ENCODE measurements around the gene TSPAN9.

Gene TSPAN9

GRCh38 chr12:3319723-3320492 lies 242.7 kb downstream of the TSPAN9 start:
- Histone ChIP-seq H3K79me2 (ENCODE audit: control insufficient read depth, low read length) (no peaks in the 10 kb centered on the region), H3K4me2 (ENCODE audit: low read length) (no peak overlapping the region), H3K4me3 (ENCODE audit: low read length) (no peak overlapping the region), H3F3A (ENCODE audit: control insufficient read depth, insufficient read depth) (no peaks in the 10 kb centered on the region), H3K4me1 (ENCODE audit: control insufficient read depth, low read length) (0 out of 2 replicates have a peak, but pooled peaks cover 3% of the 10 kb centered on the region), H3K9me3 (ENCODE audit: control insufficient read depth, insufficient read depth, low read length) (no peaks in the 10 kb centered on the region), H3K36me3 (ENCODE audit: control insufficient read depth, low read length) (no peaks in the 10 kb centered on the region), H3K27me3 (ENCODE audit: control insufficient read depth, low read length) (peaks cover 3% of the 10 kb centered on the region), H4K20me1 (ENCODE audit: control insufficient read depth, insufficient read depth, low read depth, low read length) (no peaks in the 10 kb centered on the region), H3K9me2 (replicated peaks; ENCODE audit: control insufficient read depth, low read length) (no peaks in the 10 kb centered on the region), H3K27ac (ENCODE audit: low read depth, low read length) (no peak overlapping the region)
- TF ChIP-seq, protein P1, sequence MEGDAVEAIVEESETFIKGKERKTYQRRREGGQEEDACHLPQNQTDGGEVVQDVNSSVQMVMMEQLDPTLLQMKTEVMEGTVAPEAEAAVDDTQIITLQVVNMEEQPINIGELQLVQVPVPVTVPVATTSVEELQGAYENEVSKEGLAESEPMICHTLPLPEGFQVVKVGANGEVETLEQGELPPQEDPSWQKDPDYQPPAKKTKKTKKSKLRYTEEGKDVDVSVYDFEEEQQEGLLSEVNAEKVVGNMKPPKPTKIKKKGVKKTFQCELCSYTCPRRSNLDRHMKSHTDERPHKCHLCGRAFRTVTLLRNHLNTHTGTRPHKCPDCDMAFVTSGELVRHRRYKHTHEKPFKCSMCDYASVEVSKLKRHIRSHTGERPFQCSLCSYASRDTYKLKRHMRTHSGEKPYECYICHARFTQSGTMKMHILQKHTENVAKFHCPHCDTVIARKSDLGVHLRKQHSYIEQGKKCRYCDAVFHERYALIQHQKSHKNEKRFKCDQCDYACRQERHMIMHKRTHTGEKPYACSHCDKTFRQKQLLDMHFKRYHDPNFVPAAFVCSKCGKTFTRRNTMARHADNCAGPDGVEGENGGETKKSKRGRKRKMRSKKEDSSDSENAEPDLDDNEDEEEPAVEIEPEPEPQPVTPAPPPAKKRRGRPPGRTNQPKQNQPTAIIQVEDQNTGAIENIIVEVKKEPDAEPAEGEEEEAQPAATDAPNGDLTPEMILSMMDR (IDR thresholded peaks at IDR 0.05; ENCODE audit: low read depth, low read length, poor library complexity, severe bottlenecking) = no peak
- no peak for TF ChIP-seq EZH2phosphoT487 (IDR thresholded peaks at IDR 0.05; ENCODE audit: borderline replicate concordance, low read length)

DNA sequence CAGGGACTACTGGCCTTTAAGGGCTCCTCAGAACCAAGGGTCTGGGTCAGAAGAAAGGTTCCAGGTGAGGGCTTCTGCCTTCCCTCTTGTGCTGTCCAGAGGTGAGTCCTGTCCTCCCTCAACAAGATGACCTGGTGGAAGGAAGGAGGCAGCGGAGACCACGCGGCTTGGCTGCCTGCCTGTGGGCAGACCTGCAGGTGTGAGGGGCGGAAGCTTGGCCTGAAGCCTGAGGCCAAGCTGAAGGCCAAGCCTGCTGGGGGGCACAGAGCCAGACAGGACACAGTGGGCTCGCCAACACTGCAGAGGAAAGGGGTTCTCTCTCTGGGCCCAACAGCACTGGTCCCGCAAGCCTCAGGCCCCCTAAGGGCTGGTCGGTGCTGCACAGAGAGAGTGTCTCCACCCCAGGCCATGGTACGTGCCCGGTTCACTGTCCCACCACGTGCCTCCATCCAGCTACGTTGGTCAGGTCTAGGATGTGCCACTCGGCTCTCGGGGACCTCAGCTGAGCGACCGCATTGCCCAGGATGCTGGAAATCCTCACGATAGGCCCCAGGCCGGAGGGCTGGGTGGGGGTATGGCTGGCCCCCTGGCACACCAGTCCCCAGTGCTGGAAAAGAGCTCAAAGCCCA lies 243.8 kb downstream of the TSPAN9 start:
- Histone ChIP-seq H3K4me1 (ENCODE audit: control insufficient read depth, low read length) (0 out of 2 replicates have a peak, but pooled peaks cover 3% of the 10 kb centered on the region), H3K27me3 (ENCODE audit: control insufficient read depth, low read length) (peaks cover 3% of the 10 kb centered on the region; the same call in 1 of the 2 replicates), H3K9me2 (replicated peaks; ENCODE audit: control insufficient read depth, low read length) (no peaks in the 10 kb centered on the region), H3K27ac (ENCODE audit: low read depth, low read length) (no peak overlapping the region), H3F3A (ENCODE audit: control insufficient read depth, insufficient read depth) (no peaks in the 10 kb centered on the region), H3K4me2 (ENCODE audit: low read length) (no peak overlapping the region), H3K4me3 (ENCODE audit: low read length) (no peak overlapping the region), H3K9me3 (ENCODE audit: control insufficient read depth, insufficient read depth, low read length) (no peaks in the 10 kb centered on the region), H4K20me1 (ENCODE audit: control insufficient read depth, insufficient read depth, low read depth, low read length) (no peaks in the 10 kb centered on the region), H3K36me3 (ENCODE audit: control insufficient read depth, low read length) (no peaks in the 10 kb centered on the region), H3K79me2 (ENCODE audit: control insufficient read depth, low read length) (no peaks in the 10 kb centered on the region)
- TF ChIP-seq, protein P1 (IDR thresholded peaks at IDR 0.05; ENCODE audit: low read depth, low read length, poor library complexity, severe bottlenecking) = no peak
- no peak for TF ChIP-seq EZH2phosphoT487 (IDR thresholded peaks at IDR 0.05; ENCODE audit: borderline replicate concordance, low read length)

GRCh38 chr12:3321881-3322280 lies 244.7 kb downstream of the TSPAN9 start:
- H3K4me2 ChIP-seq (ENCODE audit: low read length) = no peak overlapping the region
- H3K4me1 ChIP-seq (ENCODE audit: control insufficient read depth, low read length) = 0 out of 2 replicates have a peak, but pooled peaks cover 3% of the 10 kb centered on the region
- peaks cover 3% of the 10 kb centered on the region; the same call in 1 of the 2 replicates for H3K27me3 ChIP-seq (ENCODE audit: control insufficient read depth, low read length)
- H4K20me1 ChIP-seq (ENCODE audit: control insufficient read depth, insufficient read depth, low read depth, low read length) = no peaks in the 10 kb centered on the region
- no peaks in the 10 kb centered on the region for H3K9me2 ChIP-seq (replicated peaks; ENCODE audit: control insufficient read depth, low read length)
- no peak overlapping the region for H3K27ac ChIP-seq (ENCODE audit: low read depth, low read length)
- no peaks in the 10 kb centered on the region for H3K36me3 ChIP-seq (ENCODE audit: control insufficient read depth, low read length)
- no peaks in the 10 kb centered on the region for H3K79me2 ChIP-seq (ENCODE audit: control insufficient read depth, low read length)
- TF ChIP-seq, protein P1 (IDR thresholded peaks at IDR 0.05; ENCODE audit: low read depth, low read length, poor library complexity, severe bottlenecking) = no peak
- no peak for TF ChIP-seq EZH2phosphoT487 (IDR thresholded peaks at IDR 0.05; ENCODE audit: borderline replicate concordance, low read length)
- no peaks in the 10 kb centered on the region for H3F3A ChIP-seq (ENCODE audit: control insufficient read depth, insufficient read depth)
- no peak overlapping the region for H3K4me3 ChIP-seq (ENCODE audit: low read length)
- H3K9me3 ChIP-seq (ENCODE audit: control insufficient read depth, insufficient read depth, low read length) = no peaks in the 10 kb centered on the region

Data from DOHH2 (cell line).